ENCODE measurements around the gene S100A4. TPM values are rescaled to one million over a fixed set of nuclear protein-coding genes. Genes with fewer than 3 reads are reported as not detected.

Gene S100A4
- total and polyA plus RNA-seq, 4 experiments from 2014 or later, result 329 to 3,815 (median 1,616) TPM

DNA sequence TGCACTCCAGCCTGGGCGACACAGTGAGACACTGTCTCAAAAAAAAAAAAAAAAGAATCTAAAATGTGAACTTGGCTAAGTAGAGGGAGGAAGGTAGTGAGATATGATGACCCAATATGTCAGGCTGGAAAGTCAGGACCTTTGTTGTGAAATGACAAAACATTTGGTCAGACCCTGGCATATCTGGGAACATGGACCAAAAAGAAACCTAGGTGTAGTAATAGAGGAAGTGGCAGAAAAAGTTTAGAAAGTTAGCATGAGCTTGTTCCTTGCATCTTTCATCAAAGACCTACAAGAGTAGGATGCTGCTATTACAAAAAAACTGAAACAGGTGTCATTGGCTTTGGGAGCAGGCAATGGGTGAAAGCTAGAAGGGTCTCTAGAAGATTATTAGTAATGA lies 10.7 kb upstream of the S100A4 start:
- CTCF ChIA-PET (ENCODE audit: partially characterized antibody), result interaction anchor here (1.5 to 17.8 kb wide), 4 partner anchors 11 to 45 kb away, joined by 3 to 214 read pairs (median 14); partner anchors contain the start of gene S100A6
- H3K4me1 Mint-ChIP-seq, result peaks cover 0 to 1% (median 0%) of the 10 kb centered on the region in 4 donors
- H3K27me3 Mint-ChIP-seq, result no peaks in the 10 kb centered on the region
- H3K4me1 ChIP-seq (ENCODE audit: insufficient read depth, low read length), result no peaks in the 10 kb centered on the region
- H3K36me3 ChIP-seq (ENCODE audit: insufficient read depth, low read length), result no peaks in the 10 kb centered on the region
- intact Hi-C loops (cut with micrococcal nuclease), result no loop called here
- no peaks in the 10 kb centered on the region for H3K27me3 ChIP-seq (ENCODE audit: insufficient read depth, low read length)
- no peaks in the 10 kb centered on the region for H3K9me3 ChIP-seq (ENCODE audit: control insufficient read depth in 1 of 2, low read length in 2 of 2)
- DNase-seq, result no peak
- peak overlapping the region in 2 of 7 donors; percentile 46 to 61 for H3K27ac Mint-ChIP-seq
- no peak overlapping the region for H3K27ac ChIP-seq (ENCODE audit: low read depth, low read length)
- H3K9me3 Mint-ChIP-seq, result no peaks in the 10 kb centered on the region
- POLR2A ChIA-PET (ENCODE audit: partially characterized antibody), result interaction anchor here (1.2 to 12.1 kb wide), 3 partner anchors 10 to 22 kb away, joined by 3 to 173 read pairs (median 3); partner anchors contain the start of genes S100A4 and S100A6
- H3K4me3 Mint-ChIP-seq, result no peak overlapping the region
- H3K36me3 Mint-ChIP-seq, result no peaks in the 10 kb centered on the region
- H3K4me3 ChIP-seq (ENCODE audit: low read length in 2 of 2), result no peak overlapping the region

GRCh38 chr1:153553830-153554541 lies 8.4 kb upstream of the S100A4 start:
- Histone ChIP-seq H3K36me3 (ENCODE audit: insufficient read depth, low read length) (no peaks in the 10 kb centered on the region), H3K4me3 (ENCODE audit: low read length in 2 of 2) (no peak overlapping the region), H3K27me3 (ENCODE audit: insufficient read depth, low read length) (no peaks in the 10 kb centered on the region), H3K4me1 (ENCODE audit: insufficient read depth, low read length) (no peaks in the 10 kb centered on the region), H3K27ac (ENCODE audit: low read depth, low read length) (no peak overlapping the region), H3K9me3 (ENCODE audit: control insufficient read depth in 1 of 2, low read length in 2 of 2) (no peaks in the 10 kb centered on the region)
- no peak for DNase-seq
- ChIA-PET CTCF (ENCODE audit: partially characterized antibody) (interaction anchor here (1.4 to 17.8 kb wide), 4 partner anchors 13 to 20 kb away, joined by 3 to 214 read pairs (median 5); partner anchors contain the start of genes S100A5 and S100A6), POLR2A (ENCODE audit: partially characterized antibody) (interaction anchor here (1.1 to 2.1 kb wide), 2 partner anchors 14 to 19 kb away, joined by 3 to 9 read pairs; partner anchors contain the start of gene S100A6)
- Mint-ChIP-seq H3K36me3 (no peaks in the 10 kb centered on the region), H3K9me3 (no peaks in the 10 kb centered on the region), H3K27me3 (no peaks in the 10 kb centered on the region), H3K27ac (no peak overlapping the region), H3K4me3 (no peak overlapping the region), H3K4me1 (peaks cover 0 to 8% (median 2%) of the 10 kb centered on the region in 4 donors)
- intact Hi-C loops (cut with micrococcal nuclease), result no loop called here

DNA sequence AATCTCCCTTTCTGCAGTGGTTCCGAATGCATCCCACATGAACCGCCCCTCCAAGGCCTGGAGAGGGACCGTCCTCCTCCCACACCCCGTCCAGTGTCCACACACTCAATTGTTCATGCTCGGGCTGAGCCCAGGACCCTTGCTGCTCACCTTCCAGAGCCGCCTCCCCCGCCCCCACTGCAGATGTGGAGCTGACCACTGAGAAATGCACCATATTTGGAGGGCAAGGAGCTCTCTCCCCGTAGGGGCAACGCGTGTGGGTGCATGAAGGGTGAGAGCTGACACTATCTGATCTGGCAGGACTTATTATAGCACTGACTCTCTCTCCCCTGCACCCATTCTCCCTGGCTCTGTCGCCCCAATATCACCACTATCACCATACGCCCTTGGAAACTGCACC lies 7.5 kb upstream of the S100A4 start:
- no peaks in the 10 kb centered on the region for H3K9me3 Mint-ChIP-seq

DNA sequence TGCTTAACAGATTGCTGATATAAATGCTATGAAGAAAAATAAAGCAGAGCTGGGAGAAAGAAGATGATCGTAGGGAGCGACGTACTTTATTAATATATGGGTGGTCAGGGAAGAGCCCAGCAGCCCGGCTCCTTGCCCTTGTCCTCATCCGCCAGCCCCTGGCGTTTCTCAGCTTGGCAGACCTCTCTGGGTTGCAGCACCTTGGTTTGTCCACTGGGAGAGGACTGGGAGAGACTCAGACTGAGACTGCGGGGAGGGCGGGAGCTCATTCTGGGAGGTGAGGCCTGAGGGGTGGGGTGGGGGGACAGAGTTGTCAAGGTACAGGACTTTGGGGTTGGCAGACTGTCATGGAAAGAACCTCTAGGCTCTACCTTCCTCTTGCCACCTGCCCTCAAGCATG lies 6.7 kb upstream of the S100A4 start:
- H3K27ac Mint-ChIP-seq, result no peak overlapping the region
- Histone ChIP-seq H3K27ac (ENCODE audit: low read depth, low read length) (no peak overlapping the region), H3K4me3 (ENCODE audit: low read length in 2 of 2) (no peak overlapping the region), H3K27me3 (ENCODE audit: insufficient read depth, low read length) (no peaks in the 10 kb centered on the region), H3K36me3 (ENCODE audit: insufficient read depth, low read length) (no peaks in the 10 kb centered on the region), H3K4me1 (ENCODE audit: insufficient read depth, low read length) (peaks cover 7% of the 10 kb centered on the region), H3K9me3 (ENCODE audit: control insufficient read depth in 1 of 2, low read length in 2 of 2) (no peaks in the 10 kb centered on the region)
- no peaks in the 10 kb centered on the region for H3K9me3 Mint-ChIP-seq
- intact Hi-C loops (cut with micrococcal nuclease), result no loop called here
- peaks cover 0 to 15% (median 12%) of the 10 kb centered on the region in 4 donors for H3K4me1 Mint-ChIP-seq
- no peak overlapping the region for H3K4me3 Mint-ChIP-seq
- no peaks in the 10 kb centered on the region for H3K36me3 Mint-ChIP-seq
- POLR2A ChIA-PET (ENCODE audit: partially characterized antibody), result interaction anchor here (0.7 kb wide), 1 partner anchor 17 kb away, joined by 3 read pairs; the partner anchor contains the start of gene S100A6
- no peaks in the 10 kb centered on the region for H3K27me3 Mint-ChIP-seq
- DNase-seq, result no peak
- CTCF ChIA-PET (ENCODE audit: partially characterized antibody), result interaction anchor here (1.3 to 17.8 kb wide), 2 partner anchors 19 to 42 kb away, joined by 3 to 214 read pairs; partner anchors contain the start of gene S100A6

More for the DNA sequence above, 7.5 kb upstream of the S100A4 start:
- Mint-ChIP-seq H3K36me3 (no peaks in the 10 kb centered on the region), H3K27me3 (no peaks in the 10 kb centered on the region), H3K27ac (no peak overlapping the region), H3K4me1 (peaks cover 0 to 9% (median 7%) of the 10 kb centered on the region in 4 donors), H3K4me3 (no peak overlapping the region)
- H3K4me1 ChIP-seq (ENCODE audit: insufficient read depth, low read length), result peaks cover 4% of the 10 kb centered on the region
- no peaks in the 10 kb centered on the region for H3K36me3 ChIP-seq (ENCODE audit: insufficient read depth, low read length)
- no peaks in the 10 kb centered on the region for H3K27me3 ChIP-seq (ENCODE audit: insufficient read depth, low read length)
- ChIA-PET POLR2A (ENCODE audit: partially characterized antibody) (interaction anchor here (1.1 to 2.1 kb wide), 2 partner anchors 15 to 18 kb away, joined by 3 to 9 read pairs; partner anchors contain the start of gene S100A6), CTCF (ENCODE audit: partially characterized antibody) (interaction anchor here (1.3 to 17.8 kb wide), 3 partner anchors 15 to 42 kb away, joined by 3 to 214 read pairs (median 4); partner anchors contain the start of gene S100A6)
- intact Hi-C loops (cut with micrococcal nuclease), result no loop called here
- no peak overlapping the region for H3K4me3 ChIP-seq (ENCODE audit: low read length in 2 of 2)
- H3K27ac ChIP-seq (ENCODE audit: low read depth, low read length), result no peak overlapping the region
- H3K9me3 ChIP-seq (ENCODE audit: control insufficient read depth in 1 of 2, low read length in 2 of 2), result no peaks in the 10 kb centered on the region
- DNase-seq, result no peak

- Mint-ChIP-seq H3K9me3 (no peaks in the 10 kb centered on the region), H3K36me3 (no peaks in the 10 kb centered on the region), H3K27me3 (no peaks in the 10 kb centered on the region), H3K4me1 (peaks cover 5 to 29% (median 19%) of the 10 kb centered on the region in 4 donors), H3K4me3 (no peak overlapping the region), H3K27ac (peak overlapping the region in 2 of 7 donors; percentile 43 to 55)
- ChIA-PET CTCF (ENCODE audit: partially characterized antibody) (interaction anchor here (1.2 to 17.8 kb wide), 4 partner anchors 9 to 67 kb away, joined by 3 to 214 read pairs (median 4); partner anchors contain the start of gene S100A6), POLR2A (ENCODE audit: partially characterized antibody) (interaction anchor here (0.8 to 2.3 kb wide), 5 partner anchors 11 to 19 kb away, joined by 3 to 11 read pairs (median 4); partner anchors contain the start of genes S100A5 and S100A6)
- Histone ChIP-seq H3K4me3 (ENCODE audit: low read length in 2 of 2) (no peak overlapping the region), H3K36me3 (ENCODE audit: insufficient read depth, low read length) (no peaks in the 10 kb centered on the region), H3K27ac (ENCODE audit: low read depth, low read length) (no peak overlapping the region), H3K4me1 (ENCODE audit: insufficient read depth, low read length) (peaks cover 18% of the 10 kb centered on the region), H3K9me3 (ENCODE audit: control insufficient read depth in 1 of 2, low read length in 2 of 2) (no peaks in the 10 kb centered on the region), H3K27me3 (ENCODE audit: insufficient read depth, low read length) (no peaks in the 10 kb centered on the region)
- no peak for DNase-seq
- intact Hi-C loops (cut with micrococcal nuclease), result no loop called here
These were observed 5.4 kb upstream of the S100A4 start for GRCh38 chr1:153550827-153551500.

GRCh38 chr1:153550398-153550758 lies 4.8 kb upstream of the S100A4 start:
- no peaks in the 10 kb centered on the region for H3K9me3 ChIP-seq (ENCODE audit: control insufficient read depth in 1 of 2, low read length in 2 of 2)

More at GRCh38 chr1:153550398-153550758, 4.8 kb upstream of the S100A4 start:
- peaks cover 24% of the 10 kb centered on the region for H3K4me1 ChIP-seq (ENCODE audit: insufficient read depth, low read length)
- H3K4me1 Mint-ChIP-seq, result peaks cover 9 to 35% (median 25%) of the 10 kb centered on the region in 4 donors
- no peaks in the 10 kb centered on the region for H3K36me3 ChIP-seq (ENCODE audit: insufficient read depth, low read length)
- ChIA-PET POLR2A (ENCODE audit: partially characterized antibody) (interaction anchor here (0.8 to 2.3 kb wide), 4 partner anchors 10 to 19 kb away, joined by 4 to 11 read pairs (median 4); partner anchors contain the start of genes S100A5 and S100A6), CTCF (ENCODE audit: partially characterized antibody) (interaction anchor here (1.2 to 17.8 kb wide), 4 partner anchors 9 to 40 kb away, joined by 3 to 214 read pairs (median 4); partner anchors contain the start of gene S100A6)
- peak overlapping the region in 5 of 7 donors; percentile 37 to 68 (median 52) for H3K27ac Mint-ChIP-seq
- H3K27me3 ChIP-seq (ENCODE audit: insufficient read depth, low read length), result no peaks in the 10 kb centered on the region
- no peak for DNase-seq
- intact Hi-C loops (cut with micrococcal nuclease), result no loop called here
- no peaks in the 10 kb centered on the region for H3K9me3 Mint-ChIP-seq
- H3K4me3 ChIP-seq (ENCODE audit: low read length in 2 of 2), result no peak overlapping the region
- H3K36me3 Mint-ChIP-seq, result peaks cover 0 to 3% of the 10 kb centered on the region in 2 donors
- H3K4me3 Mint-ChIP-seq, result no peak overlapping the region
- no peaks in the 10 kb centered on the region for H3K27me3 Mint-ChIP-seq
- no peak overlapping the region for H3K27ac ChIP-seq (ENCODE audit: low read depth, low read length)

Measured in CD4-positive, alpha-beta memory T cell (primary cell).